Esophagus muscularis mucosa (tissue), 4 donors: ENCODE measurements around the gene PKP3. TPM values are rescaled to one million over a fixed set of nuclear protein-coding genes. Genes with fewer than 3 reads are reported as not detected.

Experiments
- DNase-seq: peaks from one replicate; pipeline ENCODE4 v3.0.0-alpha.2; 2017; ENCODE audit errors: extremely low spot score
- H3K27ac ChIP-seq, 4 donors: fragments of 200-600 bp; sonication (generic); replicated peaks in 1 of 4; 1 replicate in 3 of 4; 2 replicates in 1 of 4; pipeline ENCODE4 v1.5.1; 2016 to 2019; ENCODE audit warnings: mild to moderate bottlenecking in 1 of 4
- H3K27me3 ChIP-seq, 4 donors: fragments of 200-600 bp; sonication (generic); one replicate each; pipeline versions ENCODE4 v1.5.1 to v1.6.0; 2016 to 2019
- H3K36me3 ChIP-seq, 4 donors: fragments of 200-600 bp; sonication (generic); one replicate each; pipeline ENCODE4 v1.5.1; 2016 to 2019
- H3K4me1 ChIP-seq, 4 donors: fragments of 200-600 bp; sonication (generic); one replicate each; pipeline ENCODE4 v1.5.1; 2016 to 2019
- H3K4me3 ChIP-seq, 4 donors: fragments of 200-600 bp; sonication (generic); 1 replicate in 2 of 4; 2 replicates in 2 of 4; pipeline ENCODE4 v1.5.1; 2016 to 2019; ENCODE audit warnings: mild to moderate bottlenecking in 4 of 4, moderate library complexity in 1 of 4
- H3K9me3 ChIP-seq, 4 donors: fragments of 200-600 bp; sonication (generic); 1 replicate in 3 of 4; 2 replicates in 1 of 4; pipeline ENCODE4 v1.5.1; 2016 to 2019
- CTCF ChIP-seq, 3 experiments: fragments of 200-600 bp in 2 of 3; fragments of 450-650 bp in 1 of 3; sonication (generic) in 2 of 3; IDR thresholded peaks; one replicate each; pipeline ENCODE4 v1.5.1; 2017 to 2019; ENCODE audit warnings: antibody characterized with exemption in 3 of 3, mild to moderate bottlenecking in 2 of 3, moderate library complexity in 1 of 3
- EP300 ChIP-seq: sonication (generic); formaldehyde crosslinking; IDR thresholded peaks from one replicate; pipeline ENCODE4 v1.6.1; 2017; ENCODE audit warnings: antibody characterized with exemption
- POLR2A ChIP-seq: fragments of 450-650 bp; IDR thresholded peaks from one replicate; pipeline ENCODE4 v1.6.1; 2017; ENCODE audit warnings: antibody characterized with exemption, moderate library complexity, mild to moderate bottlenecking, low read depth
- POLR2AphosphoS5 ChIP-seq, 2 donors: sonication (generic); formaldehyde crosslinking; IDR thresholded peaks; one replicate each; pipeline ENCODE4 v1.6.1; 2017; ENCODE audit warnings: antibody characterized with exemption in 2 of 2
- WGBS: methylation state at CpG from one replicate; pipeline ENCODE4 v1.1.5; 2018; 5-methylcytosine and 5-hydroxymethylcytosine counted together
- intact Hi-C: fragments of 100-400 bp; cut with DNase I; formaldehyde crosslinking; loops from one replicate; pipeline ENCODE4 v1.15.1; 2023
- total RNA-seq, 4 donors: library from RNA; depleted of rRNA; stranded (reverse); fragments of >200 nt; gene quantifications; one replicate each; pipeline versions ENCODE4 v1.1.0 to v1.2.1, GENCODE V29; 2016

Gene PKP3
- total RNA-seq, 4 donors from 2014 or later: 0.17 to 1.1 (median 0.51) TPM

- peaks cover 25 to 45% (median 41%) of the 10 kb centered on the region in 4 donors for H3K4me1 ChIP-seq
- DNase-seq: peak; percentile 99
- H3K9me3 ChIP-seq: no peaks in the 10 kb centered on the region
- no peaks in the 10 kb centered on the region for H3K27me3 ChIP-seq
- WGBS: 2% methylated on average over 25 of the region's 108 CpGs
- intact Hi-C loops: loop anchor here (2.0 to 5.0 kb wide), 4 partner anchors 43 to 148 kb away; no protein-coding TSS in a partner anchor
- peak within 1 kb of the TSS; percentile 82 to 100 (median 90) for H3K4me3 ChIP-seq
- H3K36me3 ChIP-seq: peaks cover 0 to 29% (median 21%) of the 10 kb centered on the region in 4 donors
- peak within 1 kb of the TSS; percentile 86 to 97 (median 92) for H3K27ac ChIP-seq
- TF ChIP-seq EP300: no peak
- TF ChIP-seq CTCF (IDR thresholded peaks at IDR 0.05): peak in 1 of 3 experiments; percentile 27
- peak; percentile 97 for TF ChIP-seq POLR2AphosphoS5 (IDR thresholded peaks at IDR 0.05)
- peak; percentile 77 for TF ChIP-seq POLR2A
Observed at GRCh38 chr11:449889-450808, 56.1 kb downstream of the PKP3 start, which contains the start of gene PTDSS2. Gene PTDSS2 (plus strand): TSS chr11:450279. CDS start chr11:450456, 177 bp downstream.

GRCh38 chr11:450809-451451, 56.9 kb downstream of the PKP3 start:
- no peak for DNase-seq
- peak overlapping the region; percentile 86 to 97 (median 92) for H3K27ac ChIP-seq

GRCh38 chr11:451738-452137, 57.7 kb downstream of the PKP3 start:
- DNase-seq: no peak
- Histone ChIP-seq H3K9me3 (no peaks in the 10 kb centered on the region), H3K36me3 (peaks cover 0 to 31% (median 21%) of the 10 kb centered on the region in 4 donors), H3K27ac (peak overlapping the region in 2 of 4 donors; percentile 93 to 97), H3K4me3 (peak overlapping the region; percentile 82 to 100 (median 90)), H3K27me3 (no peaks in the 10 kb centered on the region), H3K4me1 (peaks cover 30 to 45% (median 41%) of the 10 kb centered on the region in 4 donors)
- no peak for TF ChIP-seq CTCF (IDR thresholded peaks at IDR 0.05)
- TF ChIP-seq POLR2AphosphoS5 (IDR thresholded peaks at IDR 0.05): no peak
- TF ChIP-seq POLR2A: no peak
- no peak for TF ChIP-seq EP300
- WGBS: 93% methylated on average over 6 of the region's 14 CpGs
- intact Hi-C loops: loop anchor here (5.0 kb wide), 3 partner anchors 51 to 149 kb away; no protein-coding TSS in a partner anchor

More at GRCh38 chr11:450809-451451, 56.9 kb downstream of the PKP3 start:
- Histone ChIP-seq H3K9me3 (no peaks in the 10 kb centered on the region), H3K4me1 (peaks cover 30 to 45% (median 41%) of the 10 kb centered on the region in 4 donors), H3K36me3 (peaks cover 0 to 29% (median 21%) of the 10 kb centered on the region in 4 donors), H3K27me3 (no peaks in the 10 kb centered on the region), H3K4me3 (peak overlapping the region; percentile 82 to 100 (median 90))
- intact Hi-C loops: loop anchor here (5.0 kb wide), 3 partner anchors 51 to 149 kb away; no protein-coding TSS in a partner anchor
- TF ChIP-seq CTCF (IDR thresholded peaks at IDR 0.05) (peak in 2 of 3 experiments; percentile 13 to 18), EP300 (no peak), POLR2AphosphoS5 (IDR thresholded peaks at IDR 0.05) (peak in 1 of 2 donors; percentile 27)
- 7% methylated on average over 11 of the region's 46 CpGs for WGBS

GRCh38 chr11:452203-452744, 58.3 kb downstream of the PKP3 start:
- Histone ChIP-seq H3K36me3 (peaks cover 0 to 31% (median 21%) of the 10 kb centered on the region in 4 donors), H3K27me3 (no peaks in the 10 kb centered on the region), H3K4me3 (no peak overlapping the region), H3K4me1 (peaks cover 30 to 47% (median 42%) of the 10 kb centered on the region in 4 donors), H3K27ac (no peak overlapping the region), H3K9me3 (no peaks in the 10 kb centered on the region)
- intact Hi-C loops: loop anchor here (5.0 kb wide), 3 partner anchors 50 to 150 kb away; no protein-coding TSS in a partner anchor
- WGBS: 85% methylated on average over 7 of the region's 12 CpGs
- DNase-seq: no peak
- no peak for TF ChIP-seq EP300
- TF ChIP-seq POLR2AphosphoS5 (IDR thresholded peaks at IDR 0.05): no peak
- TF ChIP-seq POLR2A: no peak
- no peak for TF ChIP-seq CTCF (IDR thresholded peaks at IDR 0.05)
